ENCODE data around the gene BICRA. TPM values are rescaled to one million over a fixed set of nuclear protein-coding genes. Genes with fewer than 3 reads are reported as not detected.

BICRA gene
- total and polyA plus RNA-seq, 2 of the 8 experiments (the other 6 are each of a cell fraction or from before 2014, with no cell fraction given), result 1.5 to 29.2 TPM

- TF ChIP-seq RAD21 (IDR thresholded peaks at IDR 0.05 in 1 of 2, conservative IDR thresholded peaks at IDR 0.05 in 1 of 2; ENCODE audit: low read depth in 2 of 2, low read length in 2 of 2) (no peak), EGR1 (IDR thresholded peaks at IDR 0.05; ENCODE audit: borderline replicate concordance, low read depth, low read length) (no peak)
Observed at GRCh38 chr19:47630594-47630993, 21.7 kb downstream of the BICRA start (continued).

Measured in H1 (cell line).